H1 (cell line): Measurements from ENCODE around the gene ENPP1. TPM values are rescaled to one million over a fixed set of nuclear protein-coding genes. Genes with fewer than 3 reads are reported as not detected.

ENCODE experiments used
- CTCF ChIA-PET: fragments of 300-600 bp; sonication (Branson Sonifier 250); formaldehyde crosslinking; loops from one replicate; lab custom pipeline; 2021; ENCODE audit not compliant: partially characterized antibody; lab: Charles Lee
- POLR2A ChIA-PET: fragments of 300-600 bp; sonication (Branson Sonifier 250); formaldehyde crosslinking; loops from one replicate; lab custom pipeline; 2021; ENCODE audit warnings: inconsistent platforms; ENCODE audit not compliant: partially characterized antibody; lab: Charles Lee
- DNase-seq, 2 experiments: peaks; one replicate each; pipeline versions ENCODE4 v3.0.0 to v3.0.0-alpha.2; 2010 to 2022; ENCODE audit warnings: low spot score in 2 of 2, low read depth in 1 of 2, mixed read lengths in 1 of 2
- FAIRE-seq: peaks from 2 replicates; lab custom pipeline; 2011; peaks lifted over from hg19 to GRCh38; lab: Jason Lieb, UNC
- H2AFZ ChIP-seq: 2 replicates; pipeline ENCODE4 v1.8.1; 2012; ENCODE audit warnings: low read length, inconsistent platforms
- H2AK5ac ChIP-seq: 2 replicates; pipeline ENCODE4 v1.6.1; 2013; ENCODE audit warnings: low read depth, low read length
- H2BK120ac ChIP-seq: replicated peaks from 2 replicates; pipeline ENCODE3; 2013; ENCODE audit warnings: low read depth, low read length, inconsistent platforms
- H2BK12ac ChIP-seq: 2 replicates; pipeline ENCODE4 v1.6.1; 2013; ENCODE audit warnings: low read depth, low read length
- H2BK15ac ChIP-seq: 2 replicates; pipeline ENCODE4 v1.6.1; 2013; ENCODE audit warnings: low read length
- H2BK20ac ChIP-seq: 2 replicates; pipeline ENCODE4 v1.6.1; 2013; ENCODE audit warnings: low read length
- H2BK5ac ChIP-seq: 2 replicates; pipeline ENCODE4 v1.6.1; 2013; ENCODE audit warnings: low read depth, low read length
- H3K14ac ChIP-seq: 2 replicates; pipeline ENCODE4 v1.6.1; 2013; ENCODE audit warnings: inconsistent platforms; ENCODE audit not compliant: insufficient read length
- H3K18ac ChIP-seq: 2 replicates; pipeline ENCODE4 v1.6.1; 2013; ENCODE audit warnings: low read length; ENCODE audit errors: extremely low read depth
- H3K23ac ChIP-seq: 2 replicates; pipeline ENCODE4 v1.6.1; 2013; ENCODE audit warnings: inconsistent platforms; ENCODE audit not compliant: insufficient read length
- H3K23me2 ChIP-seq: 2 replicates; pipeline ENCODE4 v1.6.1; 2013; ENCODE audit warnings: low read depth, low read length
- H3K27ac ChIP-seq: 2 replicates; pipeline ENCODE4 v1.6.1; 2011; ENCODE audit warnings: low read depth, low read length, inconsistent platforms
- H3K27me3 ChIP-seq, 4 experiments: replicated peaks in 1 of 4; 1 replicate in 1 of 4; 2 replicates in 3 of 4; pipeline versions ENCODE4 v1.6.1 to v1.8.1; 2011 to 2013; ENCODE audit warnings: low read length in 3 of 4, mild to moderate bottlenecking in 3 of 4, inconsistent platforms in 2 of 4, mixed read lengths in 2 of 4, moderate library complexity in 1 of 4; ENCODE audit not compliant: control insufficient read depth in 3 of 4, insufficient read depth in 3 of 4; ENCODE audit errors: extremely low read depth in 1 of 4
- H3K36me3 ChIP-seq, 4 experiments: 2 replicates each; pipeline versions ENCODE4 v1.6.1 to v1.8.1; 2011 to 2013; ENCODE audit warnings: mild to moderate bottlenecking in 4 of 4, low read length in 3 of 4, moderate library complexity in 2 of 4, control low read depth in 1 of 4, inconsistent platforms in 1 of 4; ENCODE audit not compliant: insufficient read depth in 4 of 4, control insufficient read depth in 2 of 4
- H3K4ac ChIP-seq: replicated peaks from 2 replicates; pipeline ENCODE3; 2013; ENCODE audit warnings: low read length, low read depth, mixed read lengths, inconsistent platforms; ENCODE audit not compliant: insufficient read length
- H3K4me1 ChIP-seq, 4 experiments: replicated peaks in 1 of 4; 1 replicate in 1 of 4; 2 replicates in 3 of 4; pipeline versions ENCODE4 v1.6.1 to v1.8.1; 2011 to 2013; ENCODE audit warnings: low read length in 3 of 4, inconsistent platforms in 2 of 4, mixed read lengths in 1 of 4; ENCODE audit not compliant: insufficient read depth in 4 of 4, control insufficient read depth in 3 of 4
- H3K4me2 ChIP-seq, 2 experiments: 2 replicates each; pipeline versions ENCODE4 v1.6.1 to v1.8.1; 2011 to 2013; ENCODE audit warnings: low read depth in 2 of 2, low read length in 2 of 2, control low read depth in 1 of 2, inconsistent platforms in 1 of 2, mild to moderate bottlenecking in 1 of 2; ENCODE audit not compliant: insufficient read depth in 1 of 2
- H3K4me3 ChIP-seq, 4 experiments: fragments of 200-600, 300-600 bp in 1 of 4; sonication (generic), shearing (Covaris generic), sonication (Bioruptor Twin) in 1 of 4; 2 replicates each; pipeline versions ENCODE4 v1.5.1 to v1.8.1; 2011 to 2016; ENCODE audit warnings: low read length in 4 of 4, low read depth in 3 of 4, control low read depth in 2 of 4, inconsistent platforms in 2 of 4, mild to moderate bottlenecking in 2 of 4, mixed read lengths in 1 of 4, moderate library complexity in 1 of 4; ENCODE audit not compliant: insufficient read depth in 2 of 4; ENCODE audit errors: extremely low read depth in 1 of 4
- H3K56ac ChIP-seq: replicated peaks from 2 replicates; pipeline ENCODE3; 2013; ENCODE audit warnings: low read depth, mild to moderate bottlenecking, mixed read lengths, low read length, inconsistent platforms; ENCODE audit not compliant: insufficient read length
- H3K79me1 ChIP-seq: 2 replicates; pipeline ENCODE4 v1.6.1; 2013; ENCODE audit warnings: low read depth, low read length, control low read depth
- H3K79me2 ChIP-seq, 2 experiments: 2 replicates each; pipeline versions ENCODE4 v1.6.1 to v1.8.1; 2012 to 2013; ENCODE audit warnings: low read length in 2 of 2, mild to moderate bottlenecking in 2 of 2, inconsistent platforms in 1 of 2; ENCODE audit not compliant: insufficient read depth in 2 of 2, control insufficient read depth in 1 of 2
- H3K9ac ChIP-seq, 4 experiments: replicated peaks in 1 of 4; 1 replicate in 1 of 4; 2 replicates in 3 of 4; pipeline versions ENCODE4 v1.6.1 to v1.8.1; 2011 to 2013; ENCODE audit warnings: low read depth in 3 of 4, low read length in 3 of 4, control low read depth in 2 of 4, mild to moderate bottlenecking in 2 of 4, moderate library complexity in 2 of 4, inconsistent platforms in 1 of 4; ENCODE audit errors: extremely low read depth in 1 of 4
- H3K9me3 ChIP-seq, 2 experiments: 2 replicates each; pipeline versions ENCODE4 v1.6.1 to v1.8.1; 2012 to 2013; ENCODE audit warnings: mild to moderate bottlenecking in 2 of 2, moderate library complexity in 2 of 2, control low read depth in 1 of 2, inconsistent platforms in 1 of 2, low read depth in 1 of 2, low read length in 1 of 2, mixed read lengths in 1 of 2; ENCODE audit not compliant: insufficient read depth in 2 of 2
- H4K20me1 ChIP-seq, 2 experiments: replicated peaks in 1 of 2; 2 replicates each; pipeline versions ENCODE3 to v1.8.1; 2011 to 2013; ENCODE audit warnings: inconsistent platforms in 2 of 2, low read length in 2 of 2, mild to moderate bottlenecking in 1 of 2; ENCODE audit not compliant: insufficient read depth in 2 of 2, control insufficient read depth in 1 of 2
- H4K5ac ChIP-seq: 2 replicates; pipeline ENCODE4 v1.6.1; 2013; ENCODE audit warnings: low read length, low read depth, mixed read lengths, inconsistent platforms; ENCODE audit not compliant: insufficient read length
- H4K8ac ChIP-seq: 2 replicates; pipeline ENCODE4 v1.8.0; 2013; ENCODE audit warnings: mild to moderate bottlenecking, moderate library complexity, low read length, inconsistent platforms; ENCODE audit not compliant: insufficient read depth; ENCODE audit errors: extremely low read depth
- H4K91ac ChIP-seq: replicated peaks from 2 replicates; pipeline ENCODE3; 2013; ENCODE audit warnings: low read length, mixed read lengths, inconsistent platforms; ENCODE audit not compliant: insufficient read length
- BACH1 ChIP-seq: IDR thresholded peaks from 2 replicates; pipeline ENCODE4 v1.6.1; 2012; ENCODE audit warnings: low read length, improper control_type of control experiment
- PHF8 ChIP-seq: fragments of 200-600 bp; sonication (generic); conservative IDR thresholded peaks from 2 replicates; pipeline ENCODE4 v1.7.1; 2012; ENCODE audit warnings: low read depth, mild to moderate bottlenecking, inconsistent platforms, low read length, moderate library complexity
- SIRT6 ChIP-seq: IDR thresholded peaks from one replicate; pipeline ENCODE4 v1.7.1; 2012; ENCODE audit warnings: low read length, inconsistent platforms
- SP1 ChIP-seq: IDR thresholded peaks from 2 replicates; pipeline ENCODE4 v1.6.1; 2011; ENCODE audit warnings: low read depth, low read length
- TEAD4 ChIP-seq: IDR thresholded peaks from 2 replicates; pipeline ENCODE4 v1.6.1; 2012; ENCODE audit warnings: low read depth, low read length, inconsistent platforms, mixed read lengths
- WGBS, 2 experiments: shearing (Covaris generic) in 1 of 2; methylation state at CpG; one replicate each; pipeline versions ENCODE4 v1.1.6 to v1.1.7; 2013 to 2015; ENCODE audit warnings: low lambda C conversion rate in 2 of 2, mixed read lengths in 2 of 2, inconsistent platforms in 1 of 2, low coverage in 1 of 2, missing lambda C conversion rate in 1 of 2; ENCODE audit not compliant: insufficient replicate concordance in 2 of 2, insufficient coverage in 1 of 2, insufficient read length in 1 of 2; ENCODE audit errors: extremely low coverage in 1 of 2, missing lambda C conversion rate in 1 of 2; 5-methylcytosine and 5-hydroxymethylcytosine counted together
- polyA plus RNA-seq, 7 experiments: library from polyadenylated mRNA; depleted of rRNA in 3 of 7; stranded (reverse) in 5 of 7; unstranded in 2 of 7; fragments of >200 nt in 5 of 7; fragments of 200-250 nt in 2 of 7; gene quantifications; 1 replicate in 5 of 7; 2 replicates in 1 of 7; 4 replicates in 1 of 7; pipeline versions ENCODE4 v1.2.1 to v1.2.3, GENCODE V29; 2011 to 2013; ENCODE audit warnings: missing spikeins in 2 of 7, mixed read lengths in 2 of 7
- total RNA-seq: library from RNA; stranded (reverse); fragmentation: NEBNext Ultra II Directional; extraction: Animal tissue kit (Norgen Biotek cat#: 25700); gene quantifications from 2 replicates; pipeline ENCODE4 v1.2.1, GENCODE V29; 2021
- TF ChIP-seq, protein P1 (sequence below), 3 experiments: IDR thresholded peaks; 1 replicate in 2 of 3; 2 replicates in 1 of 3; pipeline versions ENCODE4 v1.5.1 to v1.6.1; 2011; ENCODE audit warnings: low read length in 3 of 3, mild to moderate bottlenecking in 3 of 3, inconsistent platforms in 2 of 3, low read depth in 1 of 3, moderate library complexity in 1 of 3; ENCODE audit not compliant: insufficient read depth in 1 of 3; ENCODE audit errors: control extremely low read depth in 1 of 3

The ENPP1 gene
- total and polyA plus RNA-seq, 2 of the 8 experiments (the other 6 are each of a cell fraction or from before 2014, with no cell fraction given): 10.1 to 39.1 TPM

GRCh38 chr6:131838051-131838450 lies 30.2 kb downstream of the ENPP1 start:
- H2BK12ac ChIP-seq: no peak overlapping the region
- CTCF ChIA-PET: no interaction called here
- H3K27ac ChIP-seq: no peak overlapping the region
- no peak for TF ChIP-seq TEAD4
- TF ChIP-seq SIRT6: no peak
- no peak for TF ChIP-seq PHF8
- TF ChIP-seq SP1: no peak
- TF ChIP-seq, protein P1, sequence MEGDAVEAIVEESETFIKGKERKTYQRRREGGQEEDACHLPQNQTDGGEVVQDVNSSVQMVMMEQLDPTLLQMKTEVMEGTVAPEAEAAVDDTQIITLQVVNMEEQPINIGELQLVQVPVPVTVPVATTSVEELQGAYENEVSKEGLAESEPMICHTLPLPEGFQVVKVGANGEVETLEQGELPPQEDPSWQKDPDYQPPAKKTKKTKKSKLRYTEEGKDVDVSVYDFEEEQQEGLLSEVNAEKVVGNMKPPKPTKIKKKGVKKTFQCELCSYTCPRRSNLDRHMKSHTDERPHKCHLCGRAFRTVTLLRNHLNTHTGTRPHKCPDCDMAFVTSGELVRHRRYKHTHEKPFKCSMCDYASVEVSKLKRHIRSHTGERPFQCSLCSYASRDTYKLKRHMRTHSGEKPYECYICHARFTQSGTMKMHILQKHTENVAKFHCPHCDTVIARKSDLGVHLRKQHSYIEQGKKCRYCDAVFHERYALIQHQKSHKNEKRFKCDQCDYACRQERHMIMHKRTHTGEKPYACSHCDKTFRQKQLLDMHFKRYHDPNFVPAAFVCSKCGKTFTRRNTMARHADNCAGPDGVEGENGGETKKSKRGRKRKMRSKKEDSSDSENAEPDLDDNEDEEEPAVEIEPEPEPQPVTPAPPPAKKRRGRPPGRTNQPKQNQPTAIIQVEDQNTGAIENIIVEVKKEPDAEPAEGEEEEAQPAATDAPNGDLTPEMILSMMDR (IDR thresholded peaks at IDR 0.05; ENCODE audit: control extremely low read depth in 1 of 3, insufficient read depth in 1 of 3, low read depth in 1 of 3, low read length in 3 of 3): no peak
- TF ChIP-seq BACH1: no peak

More at GRCh38 chr6:131838051-131838450, 30.2 kb downstream of the ENPP1 start:
- no peak overlapping the region for H3K9ac ChIP-seq
- H3K9me3 ChIP-seq: no peaks in the 10 kb centered on the region
- H4K8ac ChIP-seq: no peak overlapping the region
- peaks cover 0 to 4% (median 0%) of the 10 kb centered on the region in 4 experiments; a peak in 1 of 8 replicates for H3K36me3 ChIP-seq
- H2BK120ac ChIP-seq: no peak overlapping the region
- H3K4me1 ChIP-seq: peaks cover 0 to 4% (median 0%) of the 10 kb centered on the region in 4 experiments; a peak in 2 of 7 replicates
- H2AFZ ChIP-seq: no peak overlapping the region
- peaks cover 2% of the 10 kb centered on the region; the same call in 1 of the 2 replicates for H3K79me1 ChIP-seq
- no peak overlapping the region for H3K14ac ChIP-seq
- no peak overlapping the region for H4K5ac ChIP-seq
- no peak overlapping the region for H2BK5ac ChIP-seq
- H2AK5ac ChIP-seq: no peak overlapping the region
- H3K4me3 ChIP-seq: no peak overlapping the region
- H3K4ac ChIP-seq: no peak overlapping the region
- no peak overlapping the region for H3K18ac ChIP-seq
- FAIRE-seq (no peak), DNase-seq (no peak)
- H3K23ac ChIP-seq: no peak overlapping the region
- H3K23me2 ChIP-seq: no peaks in the 10 kb centered on the region
- no peak overlapping the region for H2BK20ac ChIP-seq
- no peak overlapping the region for H3K4me2 ChIP-seq
- 82% methylated on average over 1 of the region's 1 CpG; no CpG with 5 or more reads in 1 of the 2 experiments for WGBS, 2 experiments
- H4K20me1 ChIP-seq: peaks cover 0 to 1% of the 10 kb centered on the region in 2 experiments
- peaks cover 0 to 4% of the 10 kb centered on the region in 2 experiments; a peak in 2 of 4 replicates for H3K79me2 ChIP-seq
- no peaks in the 10 kb centered on the region for H3K27me3 ChIP-seq
- no peak overlapping the region for H4K91ac ChIP-seq
- no peak overlapping the region for H3K56ac ChIP-seq
- no peak overlapping the region for H2BK15ac ChIP-seq
- POLR2A ChIA-PET: no interaction called here
